GM19035 (cell line): ENCODE measurements around the gene DGKI.

Experiments
- ATAC-seq: cut with Tn5 transposase; IDR thresholded peaks from one replicate; pipeline ENCODE4 v1.9.1; 2021; ENCODE audit not compliant: unreplicated experiment

The DGKI gene

DNA sequence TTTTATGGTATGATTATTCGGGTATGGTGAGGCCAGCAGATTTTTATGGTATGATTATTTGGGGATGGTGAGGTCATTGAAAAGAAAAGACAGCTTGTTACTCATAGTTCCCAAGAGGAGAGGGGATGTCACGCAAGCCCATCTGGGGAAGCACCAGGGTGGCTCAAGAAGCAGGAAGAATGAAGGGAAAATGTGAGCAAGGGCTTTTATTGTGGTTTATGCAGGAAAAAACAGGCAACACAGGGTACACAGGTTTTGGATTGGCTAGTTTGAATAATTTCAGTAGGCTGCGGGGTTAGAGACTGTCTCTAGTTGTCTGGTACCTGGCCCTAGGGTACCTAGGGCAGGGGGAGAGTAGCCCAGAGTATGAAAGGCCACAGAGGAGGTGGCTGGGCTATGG is 26.8 kb upstream of the DGKI start:
- no peak for ATAC-seq

DNA sequence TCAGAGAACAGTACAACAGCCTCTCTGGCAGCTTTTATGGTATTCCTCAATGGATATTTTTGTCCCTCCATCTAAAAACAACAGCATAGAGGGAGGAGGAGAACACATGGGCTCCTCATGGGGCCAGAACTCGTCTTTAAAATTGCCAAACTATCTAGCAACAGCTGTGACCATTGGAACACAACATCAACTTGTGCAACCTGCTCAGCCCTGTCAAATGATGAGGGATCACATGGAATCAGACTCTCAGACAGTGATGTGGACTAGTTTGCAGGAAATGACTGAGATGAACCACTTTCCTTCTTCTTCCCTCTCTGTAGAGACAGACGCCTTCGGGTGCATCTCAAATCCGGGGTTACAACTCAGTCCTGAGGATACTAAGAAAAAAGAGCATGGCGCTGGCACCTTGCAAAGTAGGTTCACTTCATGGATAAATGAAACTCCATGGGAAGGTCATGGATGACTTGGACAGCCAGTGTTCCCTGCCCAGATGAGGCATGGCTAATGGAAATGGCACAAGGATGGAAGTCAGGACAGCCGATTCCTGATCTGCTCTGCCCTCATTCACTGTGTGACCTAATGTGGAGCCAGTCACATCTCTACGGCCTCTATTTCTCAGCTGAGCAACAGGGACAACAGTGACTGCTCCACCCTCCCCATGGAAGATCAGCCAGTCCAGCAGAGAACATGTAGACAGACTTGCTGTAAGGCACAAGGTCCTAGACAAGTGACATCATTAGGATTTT is 24.6 kb upstream of the DGKI start:
- ATAC-seq, result no peak

DNA sequence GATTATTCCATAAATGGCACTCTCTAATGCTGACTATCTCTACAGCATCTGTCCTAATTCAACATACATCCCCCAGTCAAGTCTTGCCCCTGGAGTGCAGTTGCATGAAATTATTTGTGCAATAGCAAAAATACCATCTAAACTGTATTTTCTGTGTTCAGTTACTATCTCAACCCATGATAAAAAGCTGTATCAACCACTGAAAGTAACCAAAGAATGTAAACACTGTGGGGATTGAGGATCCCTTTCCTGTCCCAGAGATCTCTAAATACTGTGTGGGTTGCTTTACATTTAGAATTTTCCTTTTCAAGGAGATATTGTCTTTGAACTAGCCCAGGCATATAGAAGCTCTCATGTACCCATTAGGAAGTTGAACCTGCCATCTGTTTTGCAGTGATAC is 23.9 kb upstream of the DGKI start:
- ATAC-seq, result no peak

DNA sequence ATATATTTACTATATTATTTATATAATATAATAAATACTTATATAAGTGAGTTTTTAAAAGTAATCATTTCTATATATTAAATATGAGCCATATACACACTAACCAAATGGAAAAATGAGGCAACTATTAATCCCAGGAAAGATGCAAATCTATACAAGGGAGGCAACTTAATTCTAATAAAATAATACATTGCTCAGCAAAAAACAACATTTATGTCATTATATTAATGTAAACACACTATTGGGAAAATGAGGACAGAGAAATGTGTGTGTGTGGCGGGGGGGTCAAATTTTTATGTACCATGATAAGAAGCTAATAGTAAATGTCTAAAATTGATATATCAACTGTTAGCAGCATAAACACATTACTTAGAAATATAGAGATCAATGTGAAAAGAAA is 23.3 kb upstream of the DGKI start:
- no peak for ATAC-seq

DNA sequence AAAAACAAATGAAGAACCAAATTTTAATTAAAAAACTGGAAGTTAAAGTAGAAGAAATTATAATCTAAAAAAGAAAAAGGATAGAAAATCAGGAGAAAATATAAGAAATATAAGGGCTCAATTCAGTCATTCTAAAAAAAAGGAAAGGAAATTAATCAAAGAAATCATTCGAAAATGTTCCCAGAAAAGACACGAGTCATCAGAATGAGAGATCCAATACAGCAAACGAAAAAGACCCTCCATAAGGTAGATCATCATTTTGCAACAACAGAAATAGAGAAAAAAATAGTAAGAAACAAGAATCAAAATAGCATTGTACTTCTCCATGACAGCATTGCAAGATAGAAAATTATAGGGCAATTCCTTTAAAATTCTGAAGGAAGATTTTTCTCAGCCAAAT is 22.5 kb upstream of the DGKI start:
- no peak for ATAC-seq

DNA sequence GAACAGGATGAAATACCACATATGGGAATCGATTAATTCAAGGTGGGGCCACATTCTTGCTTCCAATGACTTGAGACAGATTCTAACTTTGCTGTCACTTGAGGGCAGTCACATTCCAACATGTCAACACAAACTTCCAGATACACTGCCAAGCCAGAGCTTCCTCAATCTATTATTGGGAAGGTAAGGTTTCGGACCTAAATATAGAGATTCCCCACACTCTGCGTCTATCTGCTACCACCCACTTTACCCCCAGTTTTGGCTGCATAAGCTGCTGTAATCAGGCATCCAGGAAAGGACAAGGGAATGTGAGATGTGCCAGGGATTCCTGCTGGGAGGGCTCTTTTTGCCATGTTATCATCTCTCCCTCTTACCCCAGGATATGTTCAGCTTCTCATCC is 20.5 kb upstream of the DGKI start:
- ATAC-seq, result no peak

DNA sequence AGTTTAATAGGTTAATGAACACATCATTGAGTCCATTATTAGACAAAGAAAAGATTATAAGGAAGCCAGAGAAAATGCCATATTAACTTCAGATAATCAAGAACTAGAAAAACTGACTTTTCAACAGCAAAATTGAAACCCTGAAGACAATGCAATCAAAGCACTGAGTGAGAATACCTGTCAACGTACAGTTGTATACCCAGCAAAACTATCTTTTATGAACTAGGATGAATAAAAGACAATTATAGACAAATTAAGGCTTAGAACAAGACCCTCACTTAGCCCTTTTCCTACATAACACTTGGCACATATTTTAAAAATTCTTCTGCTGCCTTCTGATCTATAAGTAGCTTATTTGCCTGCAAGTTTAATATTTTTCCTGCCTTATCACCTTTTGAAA is 19.0 kb upstream of the DGKI start:
- no peak for ATAC-seq

DNA sequence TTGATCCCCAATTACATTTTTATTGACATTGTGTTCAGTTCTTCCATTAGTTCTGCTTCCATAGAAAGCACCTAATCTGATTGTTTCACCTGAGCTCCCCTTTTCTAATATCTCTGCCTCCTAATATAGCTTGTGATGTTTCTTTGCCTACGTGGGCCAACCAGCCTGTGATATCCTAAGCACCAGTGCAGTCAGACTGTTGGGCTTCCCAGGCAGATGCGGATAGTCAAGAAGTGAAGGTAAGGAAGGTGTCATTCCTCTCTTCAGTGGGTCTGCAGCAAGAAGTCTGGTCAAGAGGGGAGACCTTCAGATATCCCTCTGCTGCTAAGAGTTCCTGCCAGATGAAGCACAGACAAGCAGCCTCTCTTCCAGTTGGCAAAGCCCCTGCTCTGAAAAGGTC is 16.2 kb upstream of the DGKI start:
- no peak for ATAC-seq

DNA sequence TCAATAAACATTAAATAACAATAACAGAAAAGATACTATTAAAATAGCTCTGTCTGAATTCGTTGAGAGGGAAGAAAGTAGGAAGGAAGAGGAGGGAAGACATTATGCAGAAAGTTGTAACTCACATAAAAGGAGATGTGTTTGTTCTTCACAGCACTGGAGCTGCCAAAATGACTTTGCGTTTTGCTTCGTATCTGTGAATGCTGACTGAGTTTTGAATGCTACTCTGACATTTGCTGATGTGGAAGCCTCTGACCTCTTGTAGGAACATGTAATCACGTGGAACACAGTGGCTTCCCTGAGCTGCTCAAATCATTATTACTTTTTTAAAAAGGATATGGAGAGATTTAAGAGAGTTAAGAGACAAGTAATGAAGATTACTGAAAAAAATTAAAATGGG is 15.6 kb upstream of the DGKI start:
- no peak for ATAC-seq

DNA sequence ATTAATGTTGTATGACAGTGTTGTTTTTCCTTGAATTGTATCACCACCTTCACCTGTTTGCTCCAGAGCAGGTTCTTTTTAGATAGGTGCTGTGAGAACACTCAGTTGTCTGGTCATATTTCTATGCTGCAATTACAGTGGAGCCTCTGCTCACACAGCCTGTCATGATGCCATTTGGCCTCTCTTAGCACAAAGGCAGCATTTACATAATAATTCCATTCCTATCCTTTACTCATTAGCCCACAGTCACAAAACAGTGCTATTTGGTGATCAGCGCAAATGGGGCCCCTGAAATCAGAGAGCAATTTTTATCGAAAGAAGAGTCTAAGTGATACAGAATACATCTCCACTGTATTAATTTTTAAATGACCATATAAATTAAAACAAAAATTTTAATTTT is 13.8 kb upstream of the DGKI start:
- ATAC-seq, result no peak

DNA sequence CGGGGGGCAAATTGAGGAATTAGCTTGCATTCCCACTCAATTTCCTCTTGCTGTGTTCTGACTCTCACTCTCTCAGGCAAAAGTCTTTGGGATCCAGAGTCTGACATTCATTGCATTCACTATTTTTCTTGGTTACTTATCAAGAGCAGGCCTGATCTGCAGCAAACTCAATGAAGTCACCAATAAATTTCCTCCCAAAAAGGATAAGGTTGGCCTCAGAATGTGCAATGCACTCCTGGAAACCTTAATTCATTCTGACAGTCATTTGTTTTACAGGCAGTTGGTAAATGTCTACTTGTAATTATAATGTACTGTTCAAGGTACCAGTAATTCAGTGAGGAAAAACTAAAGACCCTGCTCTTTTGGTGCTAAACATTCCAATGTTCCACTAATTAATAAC is 6.3 kb upstream of the DGKI start:
- no peak for ATAC-seq

DNA sequence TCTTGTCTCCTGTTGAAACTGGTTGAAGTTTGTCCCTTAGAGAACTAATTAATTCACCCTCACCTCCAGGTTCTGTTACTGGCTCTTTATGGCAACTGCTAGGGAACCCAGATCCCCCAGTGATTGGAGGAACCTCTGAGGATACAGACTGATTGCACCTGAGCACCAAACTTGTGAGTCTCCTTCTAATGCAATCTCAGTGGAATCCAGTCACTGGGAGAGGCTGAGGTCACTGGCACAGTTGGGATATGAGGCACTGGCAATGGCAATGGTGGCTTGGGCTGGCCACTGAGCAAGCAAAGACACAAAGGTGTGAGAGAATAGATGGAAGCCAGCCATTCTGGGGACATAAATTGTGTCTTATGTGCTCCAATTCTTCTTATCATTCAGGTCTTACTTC is 5.3 kb upstream of the DGKI start:
- no peak for ATAC-seq

DNA sequence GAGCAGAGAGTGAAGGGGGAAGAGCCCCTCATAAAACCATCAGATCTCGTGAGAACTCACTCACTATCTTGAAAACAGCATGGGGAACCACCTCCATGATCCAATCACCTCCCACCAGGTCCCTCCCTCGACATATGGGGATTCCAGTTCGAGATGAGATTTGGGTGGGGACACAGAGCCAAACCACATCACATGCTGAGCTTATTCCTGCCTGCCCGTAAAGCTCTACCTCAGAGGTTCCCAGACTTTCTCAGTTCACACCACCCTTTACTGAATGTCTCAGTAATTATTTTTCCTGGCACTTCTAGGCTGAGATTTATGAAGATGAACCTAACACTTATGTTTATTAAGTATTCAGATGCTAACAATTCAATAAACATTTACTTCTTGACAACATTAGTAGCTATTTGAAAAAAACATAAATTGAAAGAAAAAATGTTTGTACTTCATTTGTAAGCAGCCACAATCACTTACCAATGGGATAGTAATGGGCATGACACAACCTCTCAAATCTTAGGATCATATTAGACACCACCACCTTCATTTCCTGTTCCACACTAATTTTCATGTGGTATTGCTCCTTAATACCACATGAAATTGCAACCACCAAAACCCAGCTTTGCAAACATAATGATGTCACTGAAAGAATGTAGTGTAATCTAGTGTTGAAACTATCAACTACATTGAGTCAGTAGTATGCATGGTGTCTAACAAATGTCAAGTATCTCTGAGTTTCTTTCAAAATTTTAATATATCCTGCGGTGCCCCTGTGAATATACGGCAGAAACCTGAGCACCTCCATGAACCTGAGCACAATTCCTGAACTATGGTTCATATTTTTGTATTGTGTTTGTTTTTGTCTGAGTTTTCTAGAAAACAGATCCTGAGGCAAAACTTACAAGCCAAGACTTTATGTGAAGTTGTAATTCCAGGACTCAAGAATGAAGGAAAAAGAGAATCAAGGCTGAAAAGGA is 4.5 kb upstream of the DGKI start:
- no peak for ATAC-seq

DNA sequence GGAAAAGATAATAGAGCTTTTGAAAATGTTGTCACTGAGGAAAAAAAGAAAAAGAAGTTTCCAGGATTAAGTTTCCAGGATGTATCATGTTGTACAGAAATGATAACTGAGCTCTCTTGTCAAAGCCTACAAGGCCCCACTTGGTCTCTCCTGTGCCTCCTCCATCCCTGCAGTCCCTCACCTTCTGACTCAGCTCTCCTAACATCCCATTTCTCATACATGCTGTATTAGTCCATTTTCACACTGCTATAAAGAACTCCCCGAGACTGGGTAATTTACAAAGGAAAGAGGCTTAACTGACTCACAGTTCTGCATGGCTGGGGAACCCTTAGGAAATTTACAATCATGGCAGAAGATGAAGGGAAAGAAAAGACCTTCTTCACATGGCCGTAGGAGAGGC is 3.8 kb upstream of the DGKI start:
- no peak for ATAC-seq

DNA sequence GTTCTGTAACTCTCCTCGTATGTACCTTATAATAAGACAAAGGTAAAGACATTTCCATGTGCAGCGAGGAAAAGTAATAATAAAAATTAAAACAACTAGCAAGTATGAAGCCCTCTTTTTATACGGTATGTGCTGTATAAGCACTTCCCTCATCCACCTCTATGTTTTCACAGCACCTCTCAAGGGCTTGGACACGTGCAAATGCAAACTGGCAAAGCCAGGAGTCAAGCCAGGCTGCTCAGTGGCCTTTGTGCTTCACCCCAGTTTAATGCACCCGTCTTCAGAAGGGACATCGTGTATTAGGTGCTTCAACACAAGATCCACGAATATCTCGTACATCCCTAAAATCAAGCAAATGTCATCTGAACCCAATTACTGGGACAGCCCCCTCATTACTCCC is 1.3 kb upstream of the DGKI start:
- ATAC-seq, result no peak

DNA sequence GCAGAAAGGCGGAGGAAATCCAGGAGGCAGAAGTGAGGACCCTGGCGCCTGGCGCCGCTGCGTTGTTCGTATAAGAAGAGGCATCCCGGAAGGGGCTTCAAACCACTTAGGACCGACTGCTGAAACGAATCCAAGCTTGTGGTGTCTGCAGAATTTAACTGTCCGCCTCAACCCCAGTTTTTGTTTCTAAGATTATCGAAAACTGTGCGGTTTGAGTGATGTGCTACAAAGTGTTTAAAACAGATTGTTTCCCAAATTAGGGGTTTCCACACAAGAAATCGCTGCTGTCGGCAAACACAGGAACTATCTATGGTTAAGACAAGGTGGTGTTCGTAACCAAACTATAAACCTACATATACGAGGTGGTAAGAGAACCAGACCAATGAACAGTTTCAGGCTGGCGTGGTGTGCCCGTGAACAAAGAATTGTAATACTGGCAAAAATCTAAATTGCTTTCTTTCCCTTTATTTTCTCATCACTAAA is 835 bp upstream of the DGKI start:
- ATAC-seq, result no peak

DNA sequence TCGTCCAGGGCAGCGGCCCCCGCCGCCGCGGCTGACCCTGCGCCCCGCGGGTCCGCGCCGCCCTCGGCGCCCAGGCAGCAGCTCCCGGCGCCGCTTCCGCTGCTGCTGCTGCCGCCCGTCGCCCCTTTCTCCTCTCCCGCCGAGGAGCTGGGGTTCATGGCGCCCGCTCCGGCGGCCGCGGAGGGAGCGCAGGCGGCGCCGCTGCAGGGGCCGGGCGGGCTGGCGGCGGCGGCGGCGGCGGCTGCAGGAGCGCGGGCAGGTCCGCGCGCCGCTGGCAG is 286 bp downstream of the DGKI start:
- ATAC-seq, result peak; percentile 46

DNA sequence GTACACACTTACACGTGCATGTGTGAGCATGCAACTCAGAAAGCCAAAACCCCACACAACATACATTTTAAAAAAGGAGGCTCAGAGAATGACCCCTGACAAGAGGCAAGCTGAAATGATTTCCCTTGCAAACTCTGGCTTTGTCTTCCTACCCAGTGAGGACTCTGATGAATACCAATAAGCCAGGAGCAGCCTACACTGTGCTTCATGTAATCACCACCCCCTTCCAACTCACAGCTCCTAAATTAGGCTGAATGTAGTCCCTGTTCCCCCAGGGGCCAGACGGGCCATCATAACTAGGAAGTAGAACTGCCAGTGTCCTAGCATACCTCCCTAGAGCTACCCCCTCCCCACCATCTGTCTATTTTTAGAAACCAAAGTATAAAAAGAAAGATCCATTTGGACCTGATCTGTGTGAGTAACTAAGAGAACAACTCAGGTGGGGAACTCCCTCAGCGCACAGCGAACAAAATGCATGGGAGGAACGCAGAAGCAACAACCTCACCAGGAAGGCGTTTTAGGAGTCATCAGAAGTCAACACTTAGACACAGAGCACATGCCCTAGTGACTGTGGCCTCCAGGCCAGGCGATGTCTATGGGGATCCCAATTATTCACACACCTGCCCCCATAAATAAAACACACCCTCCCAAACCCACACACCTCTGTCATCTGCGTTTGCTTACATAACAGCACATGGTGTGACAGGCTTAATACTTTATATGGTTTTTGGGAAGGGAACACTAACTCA is 1.9 kb downstream of the DGKI start:
- no peak for ATAC-seq

DNA sequence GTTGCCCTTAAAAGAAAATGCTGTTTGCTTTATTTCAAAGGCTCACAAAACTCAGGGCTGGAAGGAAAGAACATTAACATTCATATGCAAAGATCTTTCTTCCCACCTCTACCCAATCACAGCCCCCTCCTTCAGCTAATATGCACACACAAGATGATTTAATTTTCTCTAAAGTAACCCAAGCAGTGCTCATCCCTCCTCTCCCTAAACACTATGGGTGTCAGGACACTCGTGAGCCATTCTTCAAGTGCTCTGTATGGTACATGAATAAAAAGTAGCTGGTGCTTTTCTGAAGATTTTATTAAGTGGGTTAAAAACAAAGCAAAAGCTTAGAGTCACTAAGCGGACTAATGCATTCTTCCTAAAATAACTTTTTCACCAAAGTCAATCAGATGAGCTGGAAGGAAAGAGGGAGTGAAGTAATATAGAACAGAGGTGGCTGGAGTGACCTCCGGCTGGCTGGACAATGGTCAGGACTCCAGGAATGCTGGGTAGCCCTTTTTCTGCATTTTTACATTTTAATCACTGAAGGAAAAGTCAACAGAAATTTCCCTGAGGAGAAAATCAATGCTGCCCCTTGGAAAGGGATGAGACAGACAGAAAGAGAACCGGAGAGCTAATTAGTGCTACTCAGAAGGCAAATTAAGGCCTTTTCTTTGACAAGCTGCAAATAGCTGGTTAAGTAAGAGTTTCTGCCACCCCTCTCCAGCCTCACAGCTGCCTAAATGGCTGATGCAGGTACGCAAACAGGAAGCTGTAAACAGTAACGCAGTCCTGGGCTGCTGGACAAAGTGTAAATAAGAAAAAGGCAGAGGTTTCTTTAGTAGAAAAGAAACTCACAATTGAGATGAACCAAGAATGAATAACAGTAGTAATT is 6.6 kb downstream of the DGKI start:
- no peak for ATAC-seq

DNA sequence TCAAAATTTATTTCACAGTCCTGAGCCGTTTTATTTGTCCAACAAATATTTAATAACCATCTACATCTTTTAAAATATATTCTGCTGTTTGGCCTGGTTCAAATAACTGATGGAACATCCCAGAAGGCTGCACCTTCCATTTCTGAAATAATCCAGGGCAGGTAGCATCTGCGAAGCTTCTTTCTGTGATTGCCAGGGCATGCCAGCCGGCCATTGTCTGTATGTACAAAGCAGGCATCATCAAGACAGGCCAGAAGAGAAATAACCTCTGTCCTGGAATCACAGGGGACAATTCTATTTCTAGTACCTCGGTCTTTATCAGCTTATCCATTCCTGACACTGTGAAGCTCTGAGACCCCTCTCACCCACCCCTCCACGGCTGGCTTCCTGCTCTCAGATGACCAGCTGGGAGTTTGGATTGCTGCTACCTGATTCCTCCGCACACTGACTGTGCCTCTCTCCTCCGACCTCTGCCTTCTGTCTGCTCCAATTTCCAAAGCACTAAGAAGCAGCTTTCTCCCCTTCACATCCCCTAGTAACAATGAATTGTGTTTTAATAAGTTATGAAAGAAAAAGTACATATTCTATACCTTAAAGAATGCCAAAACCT is 8.0 kb downstream of the DGKI start:
- no peak for ATAC-seq
